IMR-90 (cell line): Measurements from ENCODE around the gene BACE1-AS. TPM values are rescaled to one million over a fixed set of nuclear protein-coding genes. Genes with fewer than 3 reads are reported as not detected.

Source experiments
- ATAC-seq: fragments of 200-7000 bp; cut with Tn5 transposase; 2 replicates; pipeline ENCODE4 v1.9.1; 2020; ENCODE audit warnings: low read depth, mild to moderate bottlenecking, moderate library complexity
- BruUV-seq: library from RNA; stranded (reverse); fragments of 400-500 nt; replicated peaks from 2 replicates; lab custom pipeline; 2021; lab: Mats Ljungman, UMichigan
- CTCF ChIA-PET: fragments of 300-600 bp; formaldehyde crosslinking; extraction: SDS; loops from one replicate; lab custom pipeline; 2021; ENCODE audit warnings: antibody characterized with exemption; lab: Yijun Ruan, JAX
- POLR2A ChIA-PET: fragments of 300-600 bp; sonication (Branson Sonifier 250); formaldehyde crosslinking; loops from one replicate; lab custom pipeline; 2022; ENCODE audit warnings: antibody characterized with exemption; ENCODE audit not compliant: unreplicated experiment; lab: Charles Lee
- DNase-seq: peaks from one replicate; pipeline ENCODE4 v3.0.0; 2013
- H2AFZ ChIP-seq: replicated peaks from 2 replicates; pipeline ENCODE3; 2013; ENCODE audit warnings: low read length, mild to moderate bottlenecking; ENCODE audit not compliant: poor library complexity
- H2AK5ac ChIP-seq: 2 replicates; pipeline ENCODE4 v1.6.1; 2013; ENCODE audit warnings: low read depth, low read length, inconsistent platforms
- H2AK9ac ChIP-seq: replicated peaks from 2 replicates; pipeline ENCODE3; 2013; ENCODE audit warnings: mild to moderate bottlenecking, low read depth, low read length, moderate library complexity; ENCODE audit not compliant: poor library complexity
- H2BK120ac ChIP-seq: 2 replicates; pipeline ENCODE4 v1.6.1; 2013; ENCODE audit warnings: low read depth, low read length, inconsistent platforms
- H2BK15ac ChIP-seq: 3 replicates; pipeline ENCODE4 v1.6.1; 2013; ENCODE audit warnings: low read depth, low read length, inconsistent platforms
- H2BK20ac ChIP-seq: 2 replicates; pipeline ENCODE4 v1.6.1; 2013; ENCODE audit warnings: low read depth, mild to moderate bottlenecking, inconsistent platforms, low read length, moderate library complexity
- H2BK5ac ChIP-seq: 2 replicates; pipeline ENCODE4 v1.6.1; 2013; ENCODE audit warnings: mild to moderate bottlenecking, low read depth, low read length, inconsistent platforms; ENCODE audit not compliant: poor library complexity, severe bottlenecking
- H3K14ac ChIP-seq: replicated peaks from 2 replicates; pipeline ENCODE4 v1.6.1; 2013; ENCODE audit warnings: low read depth, low read length, inconsistent platforms
- H3K18ac ChIP-seq: 2 replicates; pipeline ENCODE4 v1.6.1; 2013; ENCODE audit warnings: low read depth, low read length, control low read depth
- H3K23ac ChIP-seq: 2 replicates; pipeline ENCODE4 v1.6.1; 2013; ENCODE audit warnings: low read depth, low read length, inconsistent platforms
- H3K27ac ChIP-seq: 2 replicates; pipeline ENCODE4 v1.5.1; 2013; ENCODE audit warnings: mild to moderate bottlenecking, control low read depth, low read length; ENCODE audit not compliant: insufficient read depth
- H3K27me3 ChIP-seq: 2 replicates; pipeline ENCODE4 v1.6.1; 2013; ENCODE audit warnings: low read length; ENCODE audit not compliant: control insufficient read depth, insufficient read depth
- H3K36me3 ChIP-seq: 2 replicates; pipeline ENCODE4 v1.6.1; 2013; ENCODE audit warnings: low read length, mixed read lengths; ENCODE audit not compliant: control insufficient read depth, insufficient read depth
- H3K4ac ChIP-seq: 2 replicates; pipeline ENCODE4 v1.6.1; 2013; ENCODE audit warnings: low read depth, low read length, inconsistent platforms
- H3K4me1 ChIP-seq: 2 replicates; pipeline ENCODE4 v1.6.1; 2013; ENCODE audit warnings: low read length, mixed read lengths; ENCODE audit not compliant: control insufficient read depth, insufficient read depth
- H3K4me2 ChIP-seq: 2 replicates; pipeline ENCODE4 v1.6.1; 2013; ENCODE audit warnings: low read depth, mild to moderate bottlenecking, control low read depth, low read length, moderate library complexity
- H3K4me3 ChIP-seq: 2 replicates; pipeline ENCODE4 v1.5.1; 2013; ENCODE audit warnings: low read depth, mild to moderate bottlenecking, control low read depth, low read length, moderate library complexity; ENCODE audit not compliant: insufficient read depth
- H3K56ac ChIP-seq: 2 replicates; pipeline ENCODE4 v1.6.1; 2013; ENCODE audit warnings: low read length, inconsistent platforms; ENCODE audit not compliant: insufficient read depth; ENCODE audit errors: extremely low read depth
- H3K79me1 ChIP-seq, 2 experiments: 2 replicates each; pipeline ENCODE4 v1.6.1; 2013; ENCODE audit warnings: low read length in 2 of 2, inconsistent platforms in 1 of 2, low read depth in 1 of 2
- H3K9ac ChIP-seq: 2 replicates; pipeline ENCODE4 v1.6.1; 2013; ENCODE audit warnings: low read depth, low read length, control low read depth
- H3K9me1 ChIP-seq: 2 replicates; pipeline ENCODE4 v1.6.1; 2013; ENCODE audit warnings: low read length, inconsistent platforms; ENCODE audit not compliant: insufficient read depth
- H3K9me3 ChIP-seq: 2 replicates; pipeline ENCODE4 v1.6.1; 2013; ENCODE audit warnings: low read length; ENCODE audit not compliant: control insufficient read depth, insufficient read depth
- H4K20me1 ChIP-seq: 2 replicates; pipeline ENCODE4 v1.6.1; 2013; ENCODE audit warnings: low read length, inconsistent platforms; ENCODE audit not compliant: insufficient read depth
- H4K5ac ChIP-seq: 2 replicates; pipeline ENCODE4 v1.6.1; 2013; ENCODE audit warnings: mild to moderate bottlenecking, low read depth, low read length, control low read depth
- H4K8ac ChIP-seq, 2 experiments: 2 replicates each; pipeline ENCODE4 v1.6.1; 2013; ENCODE audit warnings: low read depth in 2 of 2, low read length in 2 of 2, control low read depth in 1 of 2, inconsistent platforms in 1 of 2
- H4K91ac ChIP-seq: 2 replicates; pipeline ENCODE4 v1.6.1; 2013; ENCODE audit warnings: low read depth, low read length, inconsistent platforms; ENCODE audit not compliant: insufficient read depth
- BHLHE40 ChIP-seq: fragments of 150-350 bp; IDR thresholded peaks from 2 replicates; pipeline ENCODE4 v1.6.1; 2016; ENCODE audit warnings: mild to moderate bottlenecking, low read depth, low read length
- CEBPB ChIP-seq: IDR thresholded peaks from 2 replicates; pipeline ENCODE4 v1.6.1; 2012; ENCODE audit warnings: low read depth, low read length, improper control_type of control experiment
- CHD1 ChIP-seq: IDR thresholded peaks from 2 replicates; pipeline ENCODE4 v1.6.1; 2012; ENCODE audit warnings: low read depth, low read length, improper control_type of control experiment
- FOS ChIP-seq: fragments of 150-350 bp; IDR thresholded peaks from 2 replicates; pipeline ENCODE4 v1.6.1; 2016; ENCODE audit warnings: low read depth, low read length
- MAFK ChIP-seq: IDR thresholded peaks from 2 replicates; pipeline ENCODE4 v1.6.1; 2012; ENCODE audit warnings: low read depth, low read length, improper control_type of control experiment
- MAZ ChIP-seq: IDR thresholded peaks from 2 replicates; pipeline ENCODE4 v1.6.1; 2012; ENCODE audit warnings: low read depth, mild to moderate bottlenecking, low read length, improper control_type of control experiment, moderate library complexity, borderline replicate concordance
- MXI1 ChIP-seq: IDR thresholded peaks from 2 replicates; pipeline ENCODE4 v1.6.1; 2012; ENCODE audit warnings: low read depth, mild to moderate bottlenecking, low read length, moderate library complexity, borderline replicate concordance
- NFE2L2 ChIP-seq: fragments of 150-350 bp; IDR thresholded peaks from 2 replicates; pipeline ENCODE4 v1.6.1; 2016; ENCODE audit warnings: low read depth, mild to moderate bottlenecking, low read length
- POLR2A ChIP-seq: IDR thresholded peaks from 2 replicates; pipeline ENCODE4 v1.6.1; 2012; ENCODE audit warnings: mild to moderate bottlenecking, low read depth, low read length
- RAD21 ChIP-seq: IDR thresholded peaks from 2 replicates; pipeline ENCODE4 v1.6.1; 2012; ENCODE audit warnings: low read length, improper control_type of control experiment
- RCOR1 ChIP-seq: IDR thresholded peaks from 2 replicates; pipeline ENCODE4 v1.6.1; 2012; ENCODE audit warnings: mild to moderate bottlenecking, low read length, improper control_type of control experiment; ENCODE audit not compliant: insufficient replicate concordance
- RFX5 ChIP-seq: IDR thresholded peaks from 2 replicates; pipeline ENCODE4 v1.8.0; 2012; ENCODE audit warnings: low read depth, mild to moderate bottlenecking, low read length, moderate library complexity
- SMC3 ChIP-seq: fragments of 150-350 bp; IDR thresholded peaks from 2 replicates; pipeline ENCODE4 v1.6.1; 2016; ENCODE audit warnings: low read depth, mild to moderate bottlenecking, antibody characterized with exemption, low read length, moderate library complexity
- WGBS, 2 experiments: methylation state at CpG; one replicate each; pipeline versions ENCODE4 v1.1.5 to v1.1.7; 2013; ENCODE audit warnings: missing lambda C conversion rate in 2 of 2; ENCODE audit not compliant: insufficient read length in 1 of 2; ENCODE audit errors: extremely low coverage in 2 of 2; 5-methylcytosine and 5-hydroxymethylcytosine counted together
- dilution Hi-C: fragments of 300-500 bp; cut with HindIII; formaldehyde crosslinking; loops from one replicate; pipeline ENCODE4 v1.14.3; 2018; ENCODE audit warnings: low sequenced_read_pairs; ENCODE audit not compliant: unreplicated experiment
- in situ Hi-C: fragments of 300-500 bp; cut with MboI; formaldehyde crosslinking; loops from 3 replicates; pipeline ENCODE4 v1.14.3; 2019; ENCODE audit warnings: low sequenced_read_pairs, inconsistent platforms, mixed read lengths
- intact Hi-C: fragments of 100-400 bp; cut with micrococcal nuclease; formaldehyde crosslinking; loops from 2 replicates; pipeline ENCODE4 v1.10.0; 2022
- polyA plus RNA-seq, 3 experiments: library from polyadenylated mRNA; depleted of rRNA; stranded (reverse); fragments of >200 nt; gene quantifications; 2 replicates each; pipeline ENCODE4 v1.2.3, GENCODE V29; 2012; ENCODE audit warnings: low replicate concordance in 1 of 3
- total RNA-seq: library from RNA; depleted of rRNA; stranded (reverse); fragments of >200 nt; gene quantifications from 2 replicates; pipeline ENCODE4 v1.2.3, GENCODE V29; 2012
- TF ChIP-seq, protein P1 (sequence below): fragments of 150-350 bp; IDR thresholded peaks from 2 replicates; pipeline ENCODE4 v1.6.1; 2016; ENCODE audit warnings: low read depth, mild to moderate bottlenecking, low read length, moderate library complexity, borderline replicate concordance
- TF ChIP-seq, protein P2 (sequence below): conservative IDR thresholded peaks from 2 replicates; pipeline ENCODE4 v1.5.1; 2012; ENCODE audit warnings: mild to moderate bottlenecking, low read depth, low read length, improper control_type of control experiment

BACE1-AS gene
- total and polyA plus RNA-seq, 2 of the 4 experiments (the other 2 are of a cell fraction): 2.7 to 2.9 TPM

DNA sequence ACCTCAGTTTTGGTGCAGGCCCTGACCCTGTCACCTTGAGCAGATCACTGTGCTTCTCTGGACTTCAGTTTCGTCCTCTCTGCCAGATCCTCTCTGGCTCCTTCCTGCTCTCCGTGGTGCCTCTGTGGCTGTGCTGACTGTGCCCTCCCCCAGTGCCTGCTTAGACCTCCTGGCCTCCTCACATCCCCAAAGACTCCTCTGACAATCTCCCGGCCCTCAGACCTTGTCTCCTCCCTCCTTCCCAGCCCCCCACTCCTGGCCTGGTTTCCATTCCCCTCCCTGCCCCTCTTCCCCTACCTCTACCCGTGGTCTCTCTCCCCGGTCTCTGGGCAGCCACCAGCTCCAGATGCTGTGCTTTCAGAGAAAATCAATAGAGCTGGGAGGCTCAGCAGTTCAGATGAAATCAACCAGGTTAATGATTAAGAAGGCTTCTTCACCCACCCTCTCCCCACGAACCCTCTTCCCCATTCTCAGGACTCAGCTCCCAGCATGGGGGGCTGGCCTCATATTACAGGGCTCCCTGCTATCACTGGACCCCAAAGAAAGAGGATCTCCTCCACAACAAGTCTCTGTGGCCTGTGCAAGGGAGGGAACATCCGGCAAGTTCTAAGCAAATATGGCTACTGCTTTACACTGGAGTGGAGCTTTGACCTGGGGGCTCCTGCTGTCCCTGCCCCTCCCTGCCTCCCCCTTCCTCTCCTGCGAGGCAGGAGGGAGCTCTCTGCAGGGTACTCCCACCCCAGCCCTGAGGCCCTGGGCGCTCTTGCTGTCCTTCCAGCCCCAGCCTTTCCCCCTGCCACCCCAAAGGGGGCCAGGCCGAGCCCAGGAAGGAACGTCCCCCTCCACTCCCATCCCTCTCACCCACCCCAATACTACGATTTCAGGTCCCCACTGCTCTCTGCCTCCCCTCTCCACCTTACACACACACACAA, 8.5 kb downstream of the BACE1-AS start:
- no peak overlapping the region for H3K4me3 ChIP-seq
- peak overlapping the region; percentile 32; the same call in 1 of the 2 replicates for H4K91ac ChIP-seq
- no peak overlapping the region; the same call in 1 of the 2 replicates for H2BK120ac ChIP-seq
- no peak overlapping the region; the same call in 1 of the 2 replicates for H3K4me2 ChIP-seq
- H4K5ac ChIP-seq: no peak overlapping the region
- H3K56ac ChIP-seq: no peak overlapping the region; the same call in 1 of the 2 replicates
- TF ChIP-seq RCOR1 (no peak), MAFK (no peak), POLR2A (no peak), FOS (no peak), MAZ (no peak), RFX5 (no peak), RAD21 (no peak), BHLHE40 (no peak), MXI1 (no peak), CHD1 (no peak), NFE2L2 (no peak), CEBPB (no peak), SMC3 (no peak)
- TF ChIP-seq, protein P1, sequence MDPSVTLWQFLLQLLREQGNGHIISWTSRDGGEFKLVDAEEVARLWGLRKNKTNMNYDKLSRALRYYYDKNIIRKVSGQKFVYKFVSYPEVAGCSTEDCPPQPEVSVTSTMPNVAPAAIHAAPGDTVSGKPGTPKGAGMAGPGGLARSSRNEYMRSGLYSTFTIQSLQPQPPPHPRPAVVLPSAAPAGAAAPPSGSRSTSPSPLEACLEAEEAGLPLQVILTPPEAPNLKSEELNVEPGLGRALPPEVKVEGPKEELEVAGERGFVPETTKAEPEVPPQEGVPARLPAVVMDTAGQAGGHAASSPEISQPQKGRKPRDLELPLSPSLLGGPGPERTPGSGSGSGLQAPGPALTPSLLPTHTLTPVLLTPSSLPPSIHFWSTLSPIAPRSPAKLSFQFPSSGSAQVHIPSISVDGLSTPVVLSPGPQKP: no peak
- TF ChIP-seq, protein P2, sequence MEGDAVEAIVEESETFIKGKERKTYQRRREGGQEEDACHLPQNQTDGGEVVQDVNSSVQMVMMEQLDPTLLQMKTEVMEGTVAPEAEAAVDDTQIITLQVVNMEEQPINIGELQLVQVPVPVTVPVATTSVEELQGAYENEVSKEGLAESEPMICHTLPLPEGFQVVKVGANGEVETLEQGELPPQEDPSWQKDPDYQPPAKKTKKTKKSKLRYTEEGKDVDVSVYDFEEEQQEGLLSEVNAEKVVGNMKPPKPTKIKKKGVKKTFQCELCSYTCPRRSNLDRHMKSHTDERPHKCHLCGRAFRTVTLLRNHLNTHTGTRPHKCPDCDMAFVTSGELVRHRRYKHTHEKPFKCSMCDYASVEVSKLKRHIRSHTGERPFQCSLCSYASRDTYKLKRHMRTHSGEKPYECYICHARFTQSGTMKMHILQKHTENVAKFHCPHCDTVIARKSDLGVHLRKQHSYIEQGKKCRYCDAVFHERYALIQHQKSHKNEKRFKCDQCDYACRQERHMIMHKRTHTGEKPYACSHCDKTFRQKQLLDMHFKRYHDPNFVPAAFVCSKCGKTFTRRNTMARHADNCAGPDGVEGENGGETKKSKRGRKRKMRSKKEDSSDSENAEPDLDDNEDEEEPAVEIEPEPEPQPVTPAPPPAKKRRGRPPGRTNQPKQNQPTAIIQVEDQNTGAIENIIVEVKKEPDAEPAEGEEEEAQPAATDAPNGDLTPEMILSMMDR: no peak
- H2AK9ac ChIP-seq: peak overlapping the region; percentile 51
- H2BK15ac ChIP-seq: no peak overlapping the region
- 0 out of 2 replicates have a peak overlapping the region, but pooled peaks have one; percentile 0 for H3K14ac ChIP-seq
- CTCF ChIA-PET: no interaction called here
- H4K20me1 ChIP-seq: peaks cover 12% of the 10 kb centered on the region; the same call in 1 of the 2 replicates
- intact Hi-C loops (no loop called here), in situ Hi-C loops (no loop called here), dilution Hi-C loops (no loop called here)
- no TSS peak for BruUV-seq
- H3K36me3 ChIP-seq: peaks cover 10% of the 10 kb centered on the region; the same call in 1 of the 2 replicates
- H3K9me3 ChIP-seq: no peaks in the 10 kb centered on the region
- H3K18ac ChIP-seq: no peak overlapping the region
- POLR2A ChIA-PET: no interaction called here
- peaks cover 13% of the 10 kb centered on the region; the same call in 1 of the 2 replicates for H3K4me1 ChIP-seq
- no peak overlapping the region for H3K23ac ChIP-seq
- H2BK20ac ChIP-seq: no peak overlapping the region
- DNase-seq (no peak), ATAC-seq (peak; percentile 3; the same call in 1 of the 2 replicates)
- peaks cover 4% of the 10 kb centered on the region; the same call in 1 of the 2 replicates for H3K9me1 ChIP-seq
- H3K4ac ChIP-seq: peak overlapping the region; percentile 58
- H4K8ac ChIP-seq: peak overlapping the region; percentile 46 to 84; a peak in 2 of 4 replicates
- WGBS, 2 experiments: 38% methylated on average over 8 of the region's 12 CpGs; no CpG with 5 or more reads in 1 of the 2 experiments
- H3K27me3 ChIP-seq: no peaks in the 10 kb centered on the region
- peak overlapping the region; percentile 11 for H2AFZ ChIP-seq
- peaks cover 12 to 30% of the 10 kb centered on the region in 2 experiments for H3K79me1 ChIP-seq
- H3K27ac ChIP-seq: no peak overlapping the region
- no peak overlapping the region for H2BK5ac ChIP-seq
- peak overlapping the region; percentile 5 for H3K9ac ChIP-seq
- no peak overlapping the region; the same call in none of the 2 replicates for H2AK5ac ChIP-seq
